ENCODE results near the gene RIMS3. TPM values are rescaled to one million over a fixed set of nuclear protein-coding genes. Genes with fewer than 3 reads are reported as not detected.

RIMS3 gene
- total RNA-seq, 1 donor = 6.2 TPM

GRCh38 chr1:40626383-40626770, 39.1 kb downstream of the RIMS3 start:
- DNase-seq (ENCODE audit: insufficient read length, low spot score, missing footprints) = peak; percentile 26
- Histone ChIP-seq H3K79me2 (ENCODE audit: insufficient read depth, low read length) (no peaks in the 10 kb centered on the region), H3K27ac (ENCODE audit: low read depth, low read length) (no peak overlapping the region), H3K4me1 (ENCODE audit: insufficient read depth, low read length) (no peaks in the 10 kb centered on the region), H3K9me3 (ENCODE audit: low read depth, low read length) (no peaks in the 10 kb centered on the region), H4K20me1 (ENCODE audit: insufficient read depth, low read length) (no peaks in the 10 kb centered on the region), H3K4me2 (ENCODE audit: insufficient read depth, low read length) (no peak overlapping the region), H3K27me3 (ENCODE audit: insufficient read depth, low read length) (peaks cover 26% of the 10 kb centered on the region), H2AFZ (ENCODE audit: low read length) (no peak overlapping the region), H3K4me3 (ENCODE audit: insufficient read depth, low read length) (no peak overlapping the region), H3K36me3 (ENCODE audit: insufficient read depth, low read length) (no peaks in the 10 kb centered on the region)
- no peak for TF ChIP-seq CTCF (IDR thresholded peaks at IDR 0.05; ENCODE audit: extremely low read depth, low read depth, low read length)

GRCh38 chr1:40625476-40626382, 39.8 kb downstream of the RIMS3 start:
- Histone ChIP-seq H3K4me3 (ENCODE audit: insufficient read depth, low read length) (no peak overlapping the region), H3K27ac (ENCODE audit: low read depth, low read length) (no peak overlapping the region), H3K4me1 (ENCODE audit: insufficient read depth, low read length) (no peaks in the 10 kb centered on the region), H3K4me2 (ENCODE audit: insufficient read depth, low read length) (no peak overlapping the region), H4K20me1 (ENCODE audit: insufficient read depth, low read length) (no peaks in the 10 kb centered on the region), H2AFZ (ENCODE audit: low read length) (no peak overlapping the region), H3K27me3 (ENCODE audit: insufficient read depth, low read length) (peaks cover 30% of the 10 kb centered on the region), H3K9me3 (ENCODE audit: low read depth, low read length) (no peaks in the 10 kb centered on the region), H3K36me3 (ENCODE audit: insufficient read depth, low read length) (no peaks in the 10 kb centered on the region), H3K79me2 (ENCODE audit: insufficient read depth, low read length) (no peaks in the 10 kb centered on the region)
- DNase-seq (ENCODE audit: insufficient read length, low spot score, missing footprints) = peak; percentile 89
- no peak for TF ChIP-seq CTCF (IDR thresholded peaks at IDR 0.05; ENCODE audit: extremely low read depth, low read depth, low read length)

- no peak overlapping the region for H3K4me2 ChIP-seq (ENCODE audit: insufficient read depth, low read length)
- no peak overlapping the region for H2AFZ ChIP-seq (ENCODE audit: low read length)
- TF ChIP-seq CTCF (IDR thresholded peaks at IDR 0.05; ENCODE audit: extremely low read depth, low read depth, low read length) = peak; percentile 53
- peak; percentile 70 for DNase-seq (ENCODE audit: insufficient read length, low spot score, missing footprints)
- no peaks in the 10 kb centered on the region for H4K20me1 ChIP-seq (ENCODE audit: insufficient read depth, low read length)
- peaks cover 30% of the 10 kb centered on the region for H3K27me3 ChIP-seq (ENCODE audit: insufficient read depth, low read length)
- H3K9me3 ChIP-seq (ENCODE audit: low read depth, low read length) = no peaks in the 10 kb centered on the region
- H3K4me1 ChIP-seq (ENCODE audit: insufficient read depth, low read length) = no peaks in the 10 kb centered on the region
- no peak overlapping the region for H3K4me3 ChIP-seq (ENCODE audit: insufficient read depth, low read length)
- no peaks in the 10 kb centered on the region for H3K36me3 ChIP-seq (ENCODE audit: insufficient read depth, low read length)
- H3K79me2 ChIP-seq (ENCODE audit: insufficient read depth, low read length) = no peaks in the 10 kb centered on the region
- H3K27ac ChIP-seq (ENCODE audit: low read depth, low read length) = no peak overlapping the region
These were observed 40.4 kb downstream of the RIMS3 start for GRCh38 chr1:40625076-40625475.

GRCh38 chr1:40622936-40623629, 42.4 kb downstream of the RIMS3 start:
- H3K4me2 ChIP-seq (ENCODE audit: insufficient read depth, low read length) = no peak overlapping the region
- no peaks in the 10 kb centered on the region for H3K9me3 ChIP-seq (ENCODE audit: low read depth, low read length)
- DNase-seq (ENCODE audit: insufficient read length, low spot score, missing footprints) = peak; percentile 56
- no peaks in the 10 kb centered on the region for H3K36me3 ChIP-seq (ENCODE audit: insufficient read depth, low read length)
- H3K27ac ChIP-seq (ENCODE audit: low read depth, low read length) = no peak overlapping the region
- H3K79me2 ChIP-seq (ENCODE audit: insufficient read depth, low read length) = no peaks in the 10 kb centered on the region
- no peaks in the 10 kb centered on the region for H4K20me1 ChIP-seq (ENCODE audit: insufficient read depth, low read length)
- no peak for TF ChIP-seq CTCF (IDR thresholded peaks at IDR 0.05; ENCODE audit: extremely low read depth, low read depth, low read length)
- H3K4me1 ChIP-seq (ENCODE audit: insufficient read depth, low read length) = no peaks in the 10 kb centered on the region
- peaks cover 31% of the 10 kb centered on the region for H3K27me3 ChIP-seq (ENCODE audit: insufficient read depth, low read length)
- no peak overlapping the region for H3K4me3 ChIP-seq (ENCODE audit: insufficient read depth, low read length)
- H2AFZ ChIP-seq (ENCODE audit: low read length) = no peak overlapping the region
